Adrenal gland (tissue), 12 donors: Measurements from ENCODE around the gene FHIT. TPM values are rescaled to one million over a fixed set of nuclear protein-coding genes. Genes with fewer than 3 reads are reported as not detected.

Source experiments
- DNase-seq, 7 donors: peaks; one replicate each; pipeline ENCODE4 v3.0.0-alpha.2; 2019 to 2020
- H3K27ac ChIP-seq, 5 donors: fragments of 200-600 bp; sonication (generic) in 4 of 5; 1 replicate in 3 of 5; 2 replicates in 2 of 5; pipeline versions ENCODE4 v1.5.1 to v1.8.0; 2016 to 2020; ENCODE audit warnings: mild to moderate bottlenecking in 1 of 5
- H3K27me3 ChIP-seq: fragments of 200-600 bp; 2 replicates; pipeline ENCODE4 v1.8.0; 2021
- H3K36me3 ChIP-seq, 2 donors: fragments of 200-600 bp; replicated peaks in 1 of 2; 1 replicate in 1 of 2; 2 replicates in 1 of 2; pipeline versions ENCODE4 v1.5.1 to v1.8.0; 2018 to 2022
- H3K4me1 ChIP-seq, 2 donors: fragments of 200-600 bp; replicated peaks in 1 of 2; 1 replicate in 1 of 2; 2 replicates in 1 of 2; pipeline versions ENCODE4 v1.5.1 to v1.8.0; 2018 to 2021
- H3K4me3 ChIP-seq, 4 donors: fragments of 200-600 bp; sonication (generic) in 3 of 4; one replicate each; pipeline ENCODE4 v1.5.1; 2016 to 2018
- H3K9me3 ChIP-seq, 3 donors: fragments of 200-600 bp; sonication (generic) in 1 of 3; replicated peaks in 1 of 3; 1 replicate in 2 of 3; 2 replicates in 1 of 3; pipeline versions ENCODE4 v1.5.1 to v1.8.0; 2016 to 2021
- POLR2A ChIP-seq, 2 donors: fragments of 450-650 bp; IDR thresholded peaks; one replicate each; pipeline ENCODE4 v1.6.1; 2017; ENCODE audit warnings: antibody characterized with exemption in 2 of 2, mild to moderate bottlenecking in 2 of 2, moderate library complexity in 1 of 2
- WGBS, 4 donors: extraction: QIAGEN DNeasy Blood & Tissue Kit in 2 of 4; methylation state at CpG; one replicate each; pipeline versions ENCODE4 v1.1.5 to v1.1.7; 2013 to 2017; 5-methylcytosine and 5-hydroxymethylcytosine counted together
- intact Hi-C, 2 donors: fragments of 100-400 bp; cut with DNase I; formaldehyde crosslinking; loops; one replicate each; pipeline versions ENCODE4 v1.14.1 to v1.15.0; 2022 to 2023
- polyA plus RNA-seq, 3 donors: library from polyadenylated mRNA; stranded (reverse); fragments of 200-250 nt in 2 of 3; fragments of 350-450 nt in 1 of 3; fragmentation: Illumina TruSeq in 1 of 3; extraction: RNeasy Lipid Tissue Mini Kit (QIAGEN cat#74804) in 1 of 3; gene quantifications; one replicate each; pipeline ENCODE4 v1.2.3, GENCODE V29; 2013 to 2014
- total RNA-seq, 9 donors: library from RNA; depleted of rRNA in 4 of 9; stranded (reverse); fragments of >200 nt in 4 of 9; fragments of 120-200 nt in 1 of 9; fragmentation: NEBNext Ultra II Directional in 1 of 9; extraction: Animal tissue kit (Norgen Biotek cat#: 25700) in 1 of 9; gene quantifications; one replicate each; pipeline versions ENCODE4 v1.1.0 to v1.2.4, GENCODE V29; 2013 to 2023
- TF ChIP-seq, protein P1 (sequence below), 6 experiments: fragments of 450-650 bp in 4 of 6; fragments of 200-600 bp in 2 of 6; sonication (generic) in 1 of 6; IDR thresholded peaks; 1 replicate in 5 of 6; 2 replicates in 1 of 6; pipeline versions ENCODE4 v1.5.1 to v1.8.0; 2016 to 2021; ENCODE audit warnings: antibody characterized with exemption in 6 of 6, mild to moderate bottlenecking in 2 of 6, moderate library complexity in 1 of 6
- donor health status: healthy with polysubstance abuse.
- donor health status: Bipolar disorder and iron deficiency.
- donor health status: DM: yes; HTN: yes; CAD: no.
- donor health status: DM: no; HTN: no; CAD: no.
- donor health status: DM: no; HTN: no; CAD: no.
- donor health status: DM: yes; HTN: yes; CAD: no.

Gene FHIT
- total and polyA plus RNA-seq, 12 donors = 14.1 to 43.9 (median 28.8) TPM

DNA sequence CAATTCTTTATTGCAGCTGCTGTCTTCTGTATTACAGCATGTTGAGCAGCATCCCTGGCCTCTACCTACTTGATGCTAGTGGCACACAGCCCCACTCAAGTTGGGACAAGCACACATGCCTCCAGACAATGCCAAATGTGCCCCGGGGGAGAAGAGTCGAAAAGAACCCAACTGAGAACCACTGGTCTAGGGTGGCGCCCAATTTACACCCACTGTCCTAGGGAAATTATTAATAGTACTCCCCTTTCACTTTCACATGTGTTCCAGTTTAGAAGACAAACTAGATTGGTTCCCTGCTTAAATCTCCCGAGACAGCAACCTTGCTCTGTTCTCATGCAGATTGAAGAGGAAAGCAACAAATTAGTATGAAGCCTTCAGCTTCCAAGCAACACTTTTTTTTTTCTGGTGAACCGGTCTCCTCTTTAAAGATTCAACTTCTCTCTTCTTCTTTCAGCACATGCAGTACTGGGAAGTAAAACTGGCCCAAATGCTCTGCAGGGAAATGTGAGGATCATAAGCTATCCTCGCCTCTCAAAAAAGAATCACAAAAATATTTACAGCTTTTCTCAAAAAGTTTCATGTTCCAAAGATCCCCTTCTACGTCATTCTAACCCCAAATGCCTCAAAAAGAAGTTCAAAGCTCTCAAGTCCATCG is 1377.5 kb downstream of the FHIT start:
- TF ChIP-seq POLR2A (IDR thresholded peaks at IDR 0.05) = no peak
- TF ChIP-seq, protein P1, sequence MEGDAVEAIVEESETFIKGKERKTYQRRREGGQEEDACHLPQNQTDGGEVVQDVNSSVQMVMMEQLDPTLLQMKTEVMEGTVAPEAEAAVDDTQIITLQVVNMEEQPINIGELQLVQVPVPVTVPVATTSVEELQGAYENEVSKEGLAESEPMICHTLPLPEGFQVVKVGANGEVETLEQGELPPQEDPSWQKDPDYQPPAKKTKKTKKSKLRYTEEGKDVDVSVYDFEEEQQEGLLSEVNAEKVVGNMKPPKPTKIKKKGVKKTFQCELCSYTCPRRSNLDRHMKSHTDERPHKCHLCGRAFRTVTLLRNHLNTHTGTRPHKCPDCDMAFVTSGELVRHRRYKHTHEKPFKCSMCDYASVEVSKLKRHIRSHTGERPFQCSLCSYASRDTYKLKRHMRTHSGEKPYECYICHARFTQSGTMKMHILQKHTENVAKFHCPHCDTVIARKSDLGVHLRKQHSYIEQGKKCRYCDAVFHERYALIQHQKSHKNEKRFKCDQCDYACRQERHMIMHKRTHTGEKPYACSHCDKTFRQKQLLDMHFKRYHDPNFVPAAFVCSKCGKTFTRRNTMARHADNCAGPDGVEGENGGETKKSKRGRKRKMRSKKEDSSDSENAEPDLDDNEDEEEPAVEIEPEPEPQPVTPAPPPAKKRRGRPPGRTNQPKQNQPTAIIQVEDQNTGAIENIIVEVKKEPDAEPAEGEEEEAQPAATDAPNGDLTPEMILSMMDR (IDR thresholded peaks at IDR 0.05) = no peak
- Histone ChIP-seq H3K36me3 (no peaks in the 10 kb centered on the region), H3K9me3 (no peaks in the 10 kb centered on the region), H3K27me3 (no peaks in the 10 kb centered on the region), H3K27ac (peak overlapping the region in 1 of 5 donors; percentile 43), H3K4me3 (no peak overlapping the region), H3K4me1 (no peaks in the 10 kb centered on the region)
- intact Hi-C loops = no loop called here
- WGBS, 4 donors = 55 to 72% (median 70%) methylated on average over 8 of the region's 8 CpGs
- no peak for DNase-seq

DNA sequence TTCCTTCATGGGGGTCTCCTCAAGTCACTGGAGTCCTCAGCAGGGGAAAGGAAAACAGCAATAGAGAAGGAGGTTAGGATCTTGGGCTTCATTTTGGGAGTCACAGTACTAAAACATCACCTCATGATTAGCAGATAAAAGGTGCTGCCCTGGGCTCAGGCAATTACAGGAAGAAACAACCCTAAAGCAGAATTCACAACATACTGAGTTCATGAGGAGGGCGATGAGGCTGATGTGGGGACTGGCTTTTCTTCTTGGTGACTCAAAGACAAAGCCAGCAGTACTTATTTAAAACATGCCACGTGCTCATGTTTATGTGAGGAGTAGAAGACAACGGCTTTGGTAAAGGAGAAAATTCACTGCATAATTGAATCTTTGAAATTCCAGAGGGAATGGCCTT is 1379.1 kb downstream of the FHIT start:
- intact Hi-C loops = no loop called here
- Histone ChIP-seq H3K27me3 (no peaks in the 10 kb centered on the region), H3K9me3 (no peaks in the 10 kb centered on the region), H3K27ac (no peak overlapping the region), H3K4me3 (no peak overlapping the region), H3K4me1 (no peaks in the 10 kb centered on the region), H3K36me3 (no peaks in the 10 kb centered on the region)
- no peak for TF ChIP-seq POLR2A (IDR thresholded peaks at IDR 0.05)
- TF ChIP-seq, protein P1 (IDR thresholded peaks at IDR 0.05) = no peak
- DNase-seq = no peak
- WGBS, 4 donors = 75 to 82% (median 77%) methylated on average over 3 of the region's 3 CpGs

DNA sequence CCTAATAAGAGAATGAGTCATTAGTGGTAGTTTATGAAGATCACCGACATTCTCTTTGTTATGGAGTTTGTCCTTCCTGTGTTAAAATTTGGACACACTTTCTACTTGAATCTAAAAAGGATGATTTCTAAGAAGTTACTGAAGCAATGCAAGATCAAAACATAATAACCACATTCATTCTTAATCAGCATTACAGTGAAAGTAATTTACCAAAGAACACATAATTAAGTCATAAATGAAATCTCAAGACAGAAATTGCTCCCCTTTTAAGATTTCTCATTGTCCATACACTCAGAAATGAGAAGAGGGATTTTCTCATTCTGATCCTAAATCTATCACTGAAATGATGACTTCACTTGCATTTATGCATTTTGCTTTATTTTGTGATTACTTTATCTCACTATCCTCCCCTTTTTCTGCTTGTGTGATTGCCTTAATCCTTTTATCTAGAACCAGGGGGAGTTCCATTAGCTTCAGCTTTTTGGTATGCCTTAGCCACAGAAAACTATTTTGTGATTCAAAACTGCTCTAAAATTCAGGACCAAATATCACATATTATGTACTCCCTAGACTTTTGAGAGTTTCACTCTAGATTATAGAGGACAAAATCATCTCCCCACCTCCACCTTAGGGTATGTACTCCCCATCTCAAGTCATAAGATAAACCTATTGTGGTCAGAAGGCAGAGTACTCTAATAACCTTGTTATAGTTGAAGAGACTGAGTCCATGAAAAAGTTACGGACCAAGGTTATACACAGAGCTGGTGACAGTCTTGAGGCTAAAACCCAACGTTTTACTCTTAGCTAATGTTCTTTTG is 1383.9 kb downstream of the FHIT start:
- no peak for DNase-seq
- no peak overlapping the region for H3K4me3 ChIP-seq
- intact Hi-C loops = no loop called here
- no peaks in the 10 kb centered on the region for H3K9me3 ChIP-seq
- no peak overlapping the region for H3K27ac ChIP-seq
- H3K27me3 ChIP-seq = no peaks in the 10 kb centered on the region
- no peaks in the 10 kb centered on the region for H3K4me1 ChIP-seq
- WGBS, 4 donors = 64 to 75% (median 70%) methylated on average over 3 of the region's 3 CpGs
- H3K36me3 ChIP-seq = no peaks in the 10 kb centered on the region
- TF ChIP-seq POLR2A (IDR thresholded peaks at IDR 0.05) = no peak
- TF ChIP-seq, protein P1 (IDR thresholded peaks at IDR 0.05) = no peak

DNA sequence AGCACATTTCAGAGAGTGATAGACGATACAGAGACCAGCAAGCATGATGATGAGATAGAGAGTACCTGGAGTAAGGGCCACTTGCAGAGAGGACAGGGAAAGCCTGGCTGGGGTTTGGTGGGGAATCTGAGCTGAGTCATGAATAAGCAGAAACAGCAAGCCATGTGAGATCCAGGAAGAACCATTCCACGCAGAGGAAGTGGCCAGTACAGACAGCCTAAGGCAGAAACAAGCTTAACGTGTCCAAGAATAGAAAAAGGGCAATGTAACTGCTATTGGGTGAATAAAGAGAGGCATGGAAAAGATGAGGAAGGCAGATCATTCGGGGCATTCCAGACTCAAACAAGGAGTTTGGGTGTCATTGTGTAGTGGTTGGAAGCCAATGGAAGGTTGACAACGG is 1385.2 kb downstream of the FHIT start:
- intact Hi-C loops = no loop called here
- H3K9me3 ChIP-seq = no peaks in the 10 kb centered on the region
- WGBS, 4 donors = 66 to 77% (median 69%) methylated on average over 5 of the region's 5 CpGs
- DNase-seq = peak in 2 of 7 donors; percentile 27 to 28
- H3K4me3 ChIP-seq = no peak overlapping the region
- no peaks in the 10 kb centered on the region for H3K36me3 ChIP-seq
- no peaks in the 10 kb centered on the region for H3K27me3 ChIP-seq
- H3K27ac ChIP-seq = no peak overlapping the region
- TF ChIP-seq, protein P1 (IDR thresholded peaks at IDR 0.05) = no peak
- no peak for TF ChIP-seq POLR2A (IDR thresholded peaks at IDR 0.05)
- H3K4me1 ChIP-seq = no peaks in the 10 kb centered on the region
